Measurements from ENCODE around the gene IQCE.
A peak's percentile ranks its signal among the peaks of the same experiment; 100 is the strongest.

IQCE gene, protein sequence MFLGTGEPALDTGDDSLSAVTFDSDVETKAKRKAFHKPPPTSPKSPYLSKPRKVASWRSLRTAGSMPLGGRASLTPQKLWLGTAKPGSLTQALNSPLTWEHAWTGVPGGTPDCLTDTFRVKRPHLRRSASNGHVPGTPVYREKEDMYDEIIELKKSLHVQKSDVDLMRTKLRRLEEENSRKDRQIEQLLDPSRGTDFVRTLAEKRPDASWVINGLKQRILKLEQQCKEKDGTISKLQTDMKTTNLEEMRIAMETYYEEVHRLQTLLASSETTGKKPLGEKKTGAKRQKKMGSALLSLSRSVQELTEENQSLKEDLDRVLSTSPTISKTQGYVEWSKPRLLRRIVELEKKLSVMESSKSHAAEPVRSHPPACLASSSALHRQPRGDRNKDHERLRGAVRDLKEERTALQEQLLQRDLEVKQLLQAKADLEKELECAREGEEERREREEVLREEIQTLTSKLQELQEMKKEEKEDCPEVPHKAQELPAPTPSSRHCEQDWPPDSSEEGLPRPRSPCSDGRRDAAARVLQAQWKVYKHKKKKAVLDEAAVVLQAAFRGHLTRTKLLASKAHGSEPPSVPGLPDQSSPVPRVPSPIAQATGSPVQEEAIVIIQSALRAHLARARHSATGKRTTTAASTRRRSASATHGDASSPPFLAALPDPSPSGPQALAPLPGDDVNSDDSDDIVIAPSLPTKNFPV

DNA sequence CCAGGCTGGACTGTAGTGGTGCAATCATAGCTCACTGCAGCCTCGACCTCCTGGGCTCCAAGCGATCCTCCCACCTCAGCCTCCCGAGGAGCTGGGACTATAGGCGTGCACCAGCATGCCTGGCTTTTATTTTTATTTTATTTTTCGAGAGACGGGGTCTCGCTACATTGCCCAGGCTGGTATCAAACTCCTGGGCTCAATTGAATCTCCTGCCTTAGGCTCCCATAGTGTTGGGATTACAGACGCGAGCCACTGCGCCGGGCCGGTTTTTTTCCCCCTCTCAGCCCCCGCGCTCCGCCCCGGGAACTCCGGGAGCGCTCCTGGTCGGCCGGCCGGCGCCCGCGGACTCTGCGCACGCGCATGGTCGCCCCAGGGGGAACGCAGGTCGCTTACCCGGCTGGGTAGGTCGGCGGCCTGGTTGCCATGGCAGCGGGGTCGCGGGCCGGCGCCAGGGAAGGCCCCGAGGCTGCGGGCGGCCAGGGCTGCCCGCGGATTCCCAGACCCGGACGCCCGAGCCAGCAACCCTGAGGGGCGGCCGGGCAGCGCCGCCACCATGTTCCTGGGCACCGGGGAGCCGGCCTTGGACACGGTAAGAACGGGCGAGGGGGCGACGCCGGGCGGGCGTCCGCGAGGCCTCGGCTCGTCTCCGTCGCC lies at the start of gene IQCE:
TSS of gene IQCE (plus strand) at position 351 of the 654 bp plus-strand sequence. CDS start at position 554, 203 bp downstream.
- DNase-seq = peak; percentile 93

DNA sequence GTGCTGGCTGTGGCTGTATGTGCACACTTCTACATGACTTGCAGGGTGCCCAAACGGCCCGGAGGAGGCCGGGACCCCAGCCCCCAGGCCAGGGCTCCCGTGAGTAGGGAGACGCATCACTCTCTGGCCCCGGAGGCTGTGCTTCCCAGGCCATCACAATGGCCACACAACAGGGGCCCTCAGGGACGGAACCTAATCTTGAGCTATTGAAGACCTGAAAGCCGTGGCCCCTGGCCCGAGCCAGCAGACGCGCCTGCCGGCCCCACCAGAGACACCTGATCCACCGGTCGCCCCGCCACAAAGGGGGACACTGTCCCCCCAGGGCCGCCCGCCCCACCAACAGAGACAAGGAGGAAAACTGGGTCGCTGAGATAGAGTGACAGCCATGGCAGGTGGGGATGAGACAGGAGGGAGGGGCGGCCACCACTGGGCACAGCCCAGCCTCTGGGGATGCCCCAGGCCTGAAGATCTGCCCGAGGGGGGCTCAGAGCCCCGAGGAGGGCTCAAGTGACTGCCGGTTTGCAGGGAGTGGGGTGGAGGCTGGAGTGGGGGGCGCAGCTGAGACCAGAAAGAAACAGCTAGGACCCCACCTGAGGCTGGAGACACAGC lies 49.4 kb upstream of the IQCE start:
- no peak for DNase-seq

DNA sequence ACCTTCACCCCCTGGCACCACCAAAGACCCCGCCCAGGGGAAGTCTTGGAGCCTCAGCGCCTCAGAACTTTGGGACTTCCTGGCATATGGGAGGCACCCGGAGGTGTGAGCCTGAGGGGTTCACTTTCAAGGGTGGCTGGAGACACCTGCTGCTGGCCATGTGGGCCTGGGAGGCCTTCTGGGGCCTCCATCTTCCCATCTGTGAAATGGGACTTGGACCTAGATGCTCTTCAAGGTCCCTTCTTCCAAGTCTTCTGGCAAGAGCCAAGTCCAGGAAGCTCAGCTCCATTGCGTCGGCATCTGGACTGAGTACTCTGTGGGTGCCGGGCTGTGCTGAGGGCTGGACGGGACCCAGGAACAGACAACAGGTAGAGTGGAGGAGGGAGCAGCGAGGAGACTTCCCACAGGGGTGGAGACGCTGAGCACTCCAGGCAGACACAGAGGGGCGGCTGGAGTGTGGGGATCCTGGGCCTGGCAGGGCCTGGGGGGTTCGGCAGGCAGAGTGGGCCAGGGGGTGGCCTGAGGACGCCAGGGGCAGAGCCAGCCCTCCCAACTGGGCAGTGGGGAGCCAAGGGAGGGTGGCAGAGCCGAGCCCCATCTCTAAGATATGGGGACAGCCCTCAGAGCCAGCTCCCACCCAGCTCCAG lies 48.5 kb upstream of the IQCE start:
- no peak for DNase-seq

DNA sequence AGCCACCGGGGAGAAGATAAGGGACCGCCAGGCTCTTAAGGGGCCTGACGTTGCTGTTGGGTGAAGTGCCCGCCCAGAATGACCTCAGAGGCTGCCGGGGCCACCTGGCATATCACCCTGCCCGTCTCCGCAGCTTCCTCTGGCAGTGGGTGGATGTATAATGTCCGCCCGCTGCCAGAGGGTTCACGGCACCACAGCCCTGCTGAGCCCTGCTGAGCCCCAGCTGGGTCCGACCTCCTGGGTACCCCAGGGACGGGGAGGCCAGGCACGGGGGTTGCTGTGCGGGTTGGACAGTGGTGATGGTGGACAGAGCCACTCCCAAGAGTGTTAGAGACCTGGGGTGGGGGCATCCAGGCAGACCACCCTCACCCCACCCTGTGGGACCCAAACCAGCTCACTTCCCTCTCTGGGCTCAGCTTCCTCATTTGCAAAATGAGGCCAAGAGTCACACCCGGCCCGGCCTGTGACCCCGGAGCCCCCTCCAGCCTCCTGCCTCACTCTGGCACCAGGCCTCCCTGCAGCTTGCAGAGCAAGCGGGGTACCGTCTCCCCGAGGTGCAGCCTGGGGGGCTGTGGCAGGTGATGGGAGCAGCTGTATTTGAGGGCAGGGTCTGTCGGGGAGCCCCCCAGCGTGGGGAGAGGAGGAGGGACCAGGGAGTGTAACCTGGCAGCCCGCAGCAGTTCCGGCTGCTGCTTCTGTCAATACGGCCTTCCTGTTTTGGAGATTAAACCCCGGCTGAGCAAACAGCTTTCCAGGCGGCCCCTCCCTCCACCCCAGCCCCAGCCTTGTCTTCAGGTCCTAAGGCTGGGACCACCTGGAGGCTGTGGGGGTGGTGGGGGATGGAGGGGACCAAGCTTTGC lies 47.6 kb upstream of the IQCE start:
- no peak for DNase-seq

DNA sequence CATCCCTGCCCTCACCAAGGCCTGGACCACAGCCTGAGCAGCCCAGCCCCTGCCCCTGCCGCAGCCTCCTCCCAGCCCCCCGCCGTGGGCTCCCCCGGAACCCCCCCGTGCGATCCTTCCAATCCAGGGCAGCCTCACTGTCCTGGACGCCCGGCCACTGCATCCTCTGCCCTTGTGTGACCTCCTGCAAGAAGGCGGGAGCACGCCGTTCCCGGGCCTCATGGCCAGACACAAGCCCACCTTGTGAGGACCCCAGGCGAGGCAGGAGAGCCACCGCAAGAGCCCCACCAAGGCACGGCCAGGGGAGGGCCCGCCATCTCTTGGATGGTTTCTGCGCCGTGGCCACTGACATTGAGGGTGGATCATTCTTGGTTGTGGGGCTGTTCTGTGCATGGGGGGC lies 47.0 kb upstream of the IQCE start:
- no peak for DNase-seq

DNA sequence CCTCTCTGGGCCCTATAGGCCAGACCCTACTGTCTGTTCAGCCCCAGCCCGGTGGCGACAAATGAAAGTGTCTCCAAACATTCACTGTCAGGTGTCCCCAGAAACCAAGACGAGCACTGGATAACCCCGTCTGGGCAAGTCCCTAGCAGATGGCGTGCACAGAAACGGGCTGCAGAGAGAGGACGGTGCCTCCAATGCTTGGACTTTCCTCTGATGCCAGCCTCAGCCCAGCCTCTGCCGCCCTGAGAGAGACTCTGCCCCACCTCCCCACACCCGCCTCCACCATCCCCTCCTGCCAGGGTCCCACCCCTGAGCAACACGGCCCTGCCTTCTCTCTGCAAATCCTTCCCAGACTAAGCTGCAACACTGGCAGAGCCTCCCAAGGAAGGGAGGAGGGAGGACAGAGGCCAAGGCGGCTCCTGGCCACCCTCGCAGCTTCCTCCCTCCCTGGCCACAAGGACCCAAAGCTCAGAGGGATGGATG lies 46.6 kb upstream of the IQCE start:
- DNase-seq = no peak

DNA sequence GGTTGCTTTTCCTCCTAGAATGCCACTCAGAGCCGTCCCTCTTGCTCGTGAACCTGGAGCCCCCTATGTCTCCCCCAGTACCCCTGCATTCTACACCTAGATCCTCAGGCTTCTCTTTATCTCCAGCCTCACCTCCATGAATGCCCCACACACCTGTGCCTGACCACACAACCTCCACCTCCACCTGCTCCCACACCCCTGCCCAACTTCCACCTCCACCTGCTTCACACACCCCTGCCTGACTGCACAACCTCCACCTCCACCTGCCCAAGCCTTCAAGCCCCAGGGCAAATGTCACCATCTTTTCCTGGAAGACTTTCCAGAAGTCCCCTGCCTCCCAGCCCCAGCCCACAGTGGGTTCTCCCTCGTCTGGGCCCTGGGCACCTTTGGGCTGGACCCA lies 46.1 kb upstream of the IQCE start:
- no peak for DNase-seq

DNA sequence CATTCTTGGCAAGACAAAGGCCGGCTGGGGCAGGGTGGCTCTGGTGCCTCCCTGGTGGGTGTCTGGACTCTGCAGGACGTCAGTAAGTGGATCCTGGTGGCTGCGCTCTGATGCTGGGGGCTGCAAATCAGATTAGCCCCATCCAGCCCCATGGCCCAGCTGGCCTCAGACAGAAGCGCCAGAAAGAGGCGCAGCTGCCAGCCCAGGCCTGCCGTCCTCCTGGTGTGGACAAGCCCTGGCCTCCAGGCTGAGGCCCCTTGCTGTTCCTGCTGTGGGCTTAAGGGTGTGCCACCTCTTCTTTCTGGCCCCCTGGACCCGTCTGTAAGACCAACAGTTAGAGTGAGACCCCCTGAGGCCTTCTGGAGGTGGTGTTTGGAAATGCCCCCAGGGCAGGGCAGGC lies 45.1 kb upstream of the IQCE start:
- DNase-seq = no peak

DNA sequence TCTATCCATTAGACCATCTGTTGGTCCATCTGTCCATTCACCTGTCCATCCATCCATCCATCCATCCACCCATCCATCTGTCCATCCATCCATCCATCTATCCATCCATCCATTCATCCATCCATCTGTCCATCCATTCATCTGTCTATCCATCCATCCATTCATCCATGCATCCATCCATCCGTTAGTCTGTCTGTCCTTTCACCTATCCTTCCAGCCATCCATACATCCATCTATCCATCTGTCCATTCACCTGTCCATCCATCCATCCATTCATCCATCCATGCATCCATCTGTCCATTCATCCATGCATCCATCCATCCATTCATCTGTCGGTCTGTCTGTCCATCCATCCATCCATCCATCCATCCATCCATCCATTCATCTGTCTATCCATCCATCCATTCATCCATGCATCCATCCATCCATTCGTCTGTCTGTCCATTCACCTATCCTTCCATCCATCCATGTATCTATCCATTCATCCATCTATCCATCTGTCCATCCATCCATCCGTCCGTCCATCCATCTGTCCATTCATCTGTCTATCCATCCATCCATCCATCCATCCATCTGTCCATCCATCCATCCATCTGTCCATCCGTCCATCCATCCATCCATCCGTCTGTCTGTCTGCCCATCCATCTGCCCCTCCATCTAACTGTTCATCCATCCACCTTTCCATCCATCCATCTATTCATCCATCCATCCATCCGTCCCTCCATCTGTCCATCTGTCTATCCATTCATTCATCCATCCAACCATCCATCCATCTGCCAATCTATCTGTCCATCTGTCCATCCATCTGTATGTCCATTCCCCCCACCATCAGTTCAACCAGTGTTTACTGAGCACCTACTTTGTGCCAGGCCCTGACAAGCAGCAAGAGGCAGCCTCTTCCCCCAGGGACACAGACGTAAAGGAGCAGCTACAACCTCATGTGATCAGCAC lies 44.0 kb upstream of the IQCE start:
- DNase-seq = no peak

DNA sequence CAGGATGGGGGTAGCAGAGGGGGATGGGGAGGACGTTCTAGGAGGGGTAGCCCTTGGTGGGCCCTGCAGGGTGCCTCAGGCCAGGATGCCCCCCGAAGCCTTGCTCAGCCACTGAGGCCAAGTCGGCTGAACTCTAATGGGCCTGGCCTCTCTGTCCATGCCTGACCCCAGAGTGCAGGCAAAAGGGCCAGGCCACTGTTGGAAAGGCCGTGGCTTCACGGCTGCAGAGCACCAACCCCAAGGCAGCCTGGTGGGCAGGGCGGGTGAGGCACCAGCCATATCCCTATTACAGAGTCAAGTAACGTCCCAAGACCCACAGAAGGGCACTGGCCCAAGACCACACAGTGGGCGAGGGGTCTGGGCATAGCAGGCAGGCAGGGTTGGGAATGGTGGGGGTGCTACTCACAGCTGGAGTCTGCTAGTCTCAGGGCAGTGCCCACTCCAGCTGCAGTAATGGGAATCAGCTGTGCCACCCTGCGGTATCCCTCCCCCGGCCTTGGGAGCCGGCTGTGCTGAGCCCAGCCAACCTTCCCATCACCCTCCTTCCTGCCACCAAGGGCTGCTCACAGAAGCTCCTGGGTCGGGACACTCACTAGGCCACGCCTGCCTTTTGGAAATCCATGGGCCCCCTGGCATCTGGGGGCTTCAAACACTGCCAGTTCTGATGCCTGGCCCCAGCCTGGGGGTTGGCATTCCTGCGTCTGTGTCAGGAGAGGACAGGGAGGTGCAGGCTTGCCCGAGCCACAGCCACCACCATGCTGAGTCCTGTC lies 43.2 kb upstream of the IQCE start:
- no peak for DNase-seq

DNA sequence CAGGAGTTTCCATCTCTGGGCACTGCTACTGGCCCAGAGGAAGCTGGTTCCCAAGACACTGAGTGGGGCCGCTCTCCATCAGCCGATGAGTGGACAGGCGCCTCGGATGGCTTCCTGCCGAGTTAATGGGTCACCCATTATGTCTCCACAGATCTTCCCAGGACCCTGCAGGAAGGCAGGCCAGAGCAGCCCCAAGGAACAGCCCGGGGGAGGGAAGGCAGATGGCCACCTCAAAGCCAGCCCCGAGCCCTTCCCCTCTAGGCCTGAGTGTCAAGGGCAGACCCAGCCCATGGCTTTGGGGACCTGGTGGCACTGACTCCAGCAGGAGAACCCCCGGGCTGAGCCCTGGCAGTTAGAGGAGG lies 42.6 kb upstream of the IQCE start:
- DNase-seq = no peak

DNA sequence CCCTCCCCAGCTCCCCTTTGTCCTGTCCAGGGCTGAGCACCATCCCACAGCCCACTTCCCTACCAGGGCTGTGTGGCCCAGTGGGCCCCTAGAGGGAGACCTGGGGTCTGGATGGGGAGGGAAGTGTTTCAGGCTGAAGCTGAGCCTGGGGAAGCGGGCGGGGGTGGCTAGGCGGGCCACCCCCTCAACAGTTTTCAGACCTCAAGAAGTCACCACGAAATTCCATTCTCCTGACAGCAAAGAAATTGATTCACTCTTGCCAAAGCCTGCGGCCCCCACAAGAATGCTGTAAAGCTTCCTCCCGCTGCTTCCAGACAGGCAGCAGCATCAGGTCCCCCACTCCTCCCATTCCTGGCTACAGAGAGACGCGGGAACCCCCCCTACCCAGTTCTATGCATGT lies 41.8 kb upstream of the IQCE start:
- DNase-seq = no peak

DNA sequence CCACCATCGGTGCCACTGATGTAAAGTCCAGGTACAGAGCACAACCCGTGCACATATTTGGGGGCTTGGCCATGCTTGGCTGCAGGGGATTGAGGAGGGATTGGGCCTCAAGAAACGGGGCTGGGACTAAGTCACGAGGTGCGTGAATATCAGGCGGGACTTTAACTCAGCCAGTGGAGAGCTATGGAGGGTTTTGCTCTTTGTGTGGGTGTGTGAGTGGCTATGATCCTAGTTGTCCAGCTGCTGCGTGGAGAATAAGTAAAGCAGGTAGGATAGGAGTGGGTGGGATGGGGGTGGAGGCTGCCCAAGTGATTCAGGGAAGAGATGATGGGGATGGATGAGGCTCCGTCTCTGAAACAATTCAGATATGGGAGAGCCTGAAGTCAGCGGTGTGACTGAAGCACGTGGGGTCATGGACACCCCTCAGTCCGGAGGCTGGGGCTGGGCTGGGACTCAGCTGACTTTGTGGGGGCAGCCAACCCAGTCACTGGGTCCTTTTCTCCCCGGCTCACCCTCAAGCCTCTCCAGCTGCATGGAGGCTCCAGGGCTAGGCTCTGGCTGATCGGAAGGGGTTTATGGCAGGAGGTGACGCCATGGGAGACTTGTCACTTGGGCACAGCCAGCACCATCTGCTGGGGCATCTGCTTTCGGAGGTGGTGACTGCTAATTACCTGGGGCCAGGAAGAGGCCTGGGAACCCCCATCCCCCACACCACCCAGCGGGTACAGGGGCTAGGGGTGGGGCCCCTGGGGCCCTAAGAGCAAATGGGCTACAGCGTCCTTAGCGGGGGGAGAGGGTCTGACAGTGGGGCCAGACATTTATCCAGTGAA lies 40.9 kb upstream of the IQCE start:
- no peak for DNase-seq

DNA sequence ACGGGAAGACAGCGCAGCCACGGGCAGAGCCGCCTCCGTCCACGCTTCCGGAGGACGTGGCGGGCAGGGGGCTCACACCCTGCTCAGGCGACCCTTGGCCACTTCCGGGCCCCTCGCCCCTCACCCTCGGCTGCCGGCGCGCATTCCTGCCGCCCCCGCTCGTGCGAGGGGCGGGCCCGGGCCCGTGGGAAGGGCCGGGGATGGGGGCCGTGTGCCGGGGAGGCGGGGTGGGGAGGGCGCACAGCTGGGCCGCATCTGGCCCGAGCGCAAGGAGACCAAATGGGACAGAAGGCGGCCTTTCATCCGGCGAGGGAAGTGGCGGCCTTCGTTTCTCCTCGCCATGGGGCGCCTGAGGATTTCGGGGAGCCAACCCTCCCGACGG lies 40.1 kb upstream of the IQCE start:
- DNase-seq = no peak

DNA sequence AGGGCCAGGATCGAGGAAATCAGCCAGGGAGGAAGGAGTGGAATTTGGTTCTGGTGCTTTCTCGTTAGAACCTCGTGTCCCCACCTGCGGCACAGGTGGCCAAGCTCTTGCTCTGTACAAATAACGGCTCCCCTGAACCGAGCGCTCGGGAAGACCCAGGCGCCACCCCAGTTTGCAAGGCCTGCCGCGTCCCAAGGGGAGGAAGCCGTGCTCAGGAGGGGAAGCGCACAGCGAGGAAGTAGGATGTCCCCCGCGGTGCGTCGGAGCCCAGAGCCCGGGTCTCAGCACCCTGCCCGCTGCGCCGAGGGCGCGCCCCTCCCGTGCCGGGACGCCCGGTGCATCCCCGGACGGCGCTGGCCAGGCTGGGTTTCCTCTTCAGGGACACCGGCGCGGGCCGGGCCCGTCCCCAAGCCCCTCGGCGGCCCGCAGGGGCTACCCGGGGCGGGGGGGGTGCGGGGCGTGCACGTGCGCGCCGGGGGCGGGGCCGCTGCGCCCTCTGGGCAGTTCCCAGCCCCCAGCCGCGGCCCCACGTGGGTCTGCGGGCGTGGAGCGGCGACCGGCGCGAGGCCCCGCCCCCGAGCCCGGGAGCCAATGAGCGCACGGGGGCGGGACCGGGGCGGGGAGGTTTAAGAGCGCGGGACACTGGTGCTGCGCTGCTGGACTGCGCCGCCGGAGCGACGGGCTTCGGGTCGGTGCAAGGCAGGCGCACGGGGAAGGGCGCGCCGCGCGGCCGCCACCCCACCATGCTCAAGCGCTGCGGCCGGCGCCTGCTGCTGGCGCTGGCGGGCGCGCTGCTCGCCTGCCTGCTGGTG lies 39.5 kb upstream of the IQCE start, which contains the start of gene LFNG:
TSS of gene LFNG (plus strand) at position 656 of the 812 bp plus-strand sequence. CDS start at position 744, 88 bp downstream.
- DNase-seq = peak; percentile 88

DNA sequence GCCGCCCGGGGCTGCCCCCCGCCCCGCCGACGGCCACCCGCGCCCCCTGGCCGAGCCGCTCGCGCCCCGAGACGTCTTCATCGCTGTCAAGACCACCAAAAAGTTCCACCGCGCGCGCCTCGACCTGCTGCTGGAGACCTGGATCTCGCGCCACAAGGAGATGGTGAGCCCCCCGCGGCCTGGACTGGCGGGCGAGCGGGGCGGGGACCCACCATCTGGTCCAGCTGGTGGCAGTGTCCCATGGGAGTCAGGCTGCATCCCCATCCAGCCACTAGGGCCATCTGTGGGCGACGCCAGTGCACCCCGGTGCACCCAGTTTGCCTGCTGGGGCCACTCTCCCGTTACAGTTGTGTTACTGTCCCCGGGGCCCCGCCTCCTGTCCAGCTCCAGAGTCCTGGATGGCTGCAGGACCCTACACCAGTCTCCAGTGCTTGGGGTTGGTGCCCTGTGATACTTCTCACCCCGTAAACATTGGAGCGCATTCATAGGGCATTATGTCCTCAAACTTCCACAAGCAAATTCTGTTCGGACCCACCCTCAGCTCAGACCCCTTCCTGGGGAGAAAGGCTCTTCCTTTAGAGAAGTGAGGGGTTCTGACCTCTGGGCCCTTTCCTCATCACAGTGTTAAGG lies 38.5 kb upstream of the IQCE start:
- DNase-seq = peak; percentile 71

DNA sequence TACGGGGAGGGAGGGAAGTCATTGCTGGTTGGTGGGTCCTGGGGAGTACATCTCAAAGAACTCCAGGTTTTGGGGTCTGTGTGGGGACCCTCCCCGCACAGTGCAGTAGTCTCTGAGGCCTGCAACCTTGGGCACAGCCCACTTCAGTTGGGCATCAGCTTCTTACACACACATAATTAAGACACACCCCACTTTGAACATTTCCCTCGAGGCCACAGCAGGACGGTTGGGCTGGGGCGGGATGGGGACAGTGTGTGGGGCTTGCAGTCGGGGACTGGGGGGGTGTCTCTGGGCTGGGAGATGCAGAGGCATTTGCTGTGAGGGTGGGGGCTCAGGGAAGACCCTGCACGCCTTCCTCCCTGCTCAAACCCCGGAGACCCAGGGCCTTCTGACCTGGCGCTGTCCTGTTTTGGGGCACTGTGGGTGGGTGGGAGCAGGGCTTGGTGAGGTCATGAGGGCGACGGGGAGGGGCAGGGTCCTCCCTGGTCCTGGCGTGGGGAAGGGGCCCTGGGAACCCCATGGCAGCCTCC lies 38.0 kb upstream of the IQCE start:
- DNase-seq = no peak
